Motor neuron (in vitro differentiated cells): ENCODE measurements around the gene PLCL1. TPM values are rescaled to one million over a fixed set of nuclear protein-coding genes. Genes with fewer than 3 reads are reported as not detected.
"Not testable (repeated sequence)": the region's sequence is repeated elsewhere in the genome, so short reads cannot be mapped to it uniquely, and the experiment has no call there.

Source experiments
- ATAC-seq, 8 experiments: fragments of 200-7000 bp; cut with Tn5 transposase; replicated peaks in 6 of 8; 2 replicates each; pipeline ENCODE4 v1.8.0; 2021; ENCODE audit warnings: mild to moderate bottlenecking in 8 of 8, moderate library complexity in 8 of 8
- H3K27ac ChIP-seq, 2 donors: fragments of 250-450 bp; sonication (Bioruptor Pico); 2 replicates each; pipeline ENCODE4 v1.9.0; 2021; ENCODE audit warnings: antibody characterized with exemption in 2 of 2, mild to moderate bottlenecking in 2 of 2, moderate library complexity in 1 of 2
- H3K4me1 ChIP-seq, 2 donors: fragments of 250-450 bp; sonication (Bioruptor Pico); replicated peaks in 1 of 2; 2 replicates each; pipeline ENCODE4 v1.6.1; 2021; ENCODE audit warnings: antibody characterized with exemption in 2 of 2, mild to moderate bottlenecking in 2 of 2, moderate library complexity in 1 of 2
- H3K4me3 ChIP-seq, 5 donors: fragments of 250-450 bp; sonication (Bioruptor Pico); 2 replicates each; pipeline ENCODE4 v1.9.0; 2021; ENCODE audit warnings: antibody characterized with exemption in 5 of 5, mild to moderate bottlenecking in 5 of 5, moderate library complexity in 4 of 5
- WGBS, 10 experiments: fragments of 450-650 bp; shearing (Covaris generic); methylation state at CpG; one replicate each; pipeline ENCODE4 v1.0.0; 2022; 5-methylcytosine and 5-hydroxymethylcytosine counted together
- in situ Hi-C, 9 experiments: fragments of 400-800 bp; cut with MboI; loops; one replicate each; pipeline ENCODE4 v1.15.0; 2021; ENCODE audit warnings: low sequenced_read_pairs in 9 of 9, low pct_unique_long_range_greater_than_20kb in 2 of 9; ENCODE audit not compliant: unreplicated experiment in 9 of 9
- total RNA-seq, 8 experiments: library from RNA; unstranded; fragments of 300-600 nt; gene quantifications; 2 replicates each; pipeline versions ENCODE4 v1.2.3 to v1.2.4, GENCODE V29; 2022

Gene PLCL1
- total RNA-seq, 8 experiments from 2014 or later = 7.0 to 16.8 (median 10.1) TPM

GRCh38 chr2:197814526-197814925 lies 10.1 kb downstream of the PLCL1 start:
- WGBS, 10 experiments = 42 to 100% (median 94%) methylated on average over 1 to 2 of the region's 2 CpGs
- Histone ChIP-seq H3K27ac (no peak overlapping the region), H3K4me1 (peaks cover 5 to 13% of the 10 kb centered on the region in 2 donors), H3K4me3 (no peak overlapping the region)
- in situ Hi-C loops = loop anchor here in 5 of 9 experiments (25.0 kb wide), 3 partner anchors 298 to 473 kb away; no protein-coding TSS in a partner anchor
- ATAC-seq = no peak

- peak in 2 of 8 experiments; percentile 62 to 80 for ATAC-seq
- no peak overlapping the region for H3K27ac ChIP-seq
- no peaks in the 10 kb centered on the region for H3K4me1 ChIP-seq
- in situ Hi-C loops = loop anchor here in 5 of 9 experiments (25.0 kb wide), 3 partner anchors 291 to 466 kb away; no protein-coding TSS in a partner anchor
- WGBS, 10 experiments = 60 to 100% (median 92%) methylated on average over 1 to 2 of the region's 2 CpGs; no CpG with 5 or more reads in 5 of the 10 experiments
- no peak overlapping the region for H3K4me3 ChIP-seq
Observed at GRCh38 chr2:197821550-197822289, 17.3 kb downstream of the PLCL1 start.

- in situ Hi-C loops = loop anchor here in 5 of 9 experiments (25.0 kb wide), 3 partner anchors 290 to 465 kb away; no protein-coding TSS in a partner anchor
- H3K4me1 ChIP-seq = no peaks in the 10 kb centered on the region
- no peak overlapping the region for H3K4me3 ChIP-seq
- no peak overlapping the region for H3K27ac ChIP-seq
- WGBS, 10 experiments = 71 to 100% (median 94%) methylated on average over 1 to 2 of the region's 2 CpGs; no CpG with 5 or more reads in 3 of the 10 experiments
- ATAC-seq = peak in 2 of 8 experiments; percentile 29 to 41
Observed at GRCh38 chr2:197822333-197822732, 17.9 kb downstream of the PLCL1 start.

- H3K4me1 ChIP-seq = no peaks in the 10 kb centered on the region
- H3K4me3 ChIP-seq = no peak overlapping the region
- H3K27ac ChIP-seq = no peak overlapping the region
- ATAC-seq = no peak
- WGBS, 10 experiments = 51 to 100% (median 81%) methylated on average over 1 to 2 of the region's 2 CpGs; no CpG with 5 or more reads in 1 of the 10 experiments
- in situ Hi-C loops = no loop called here
Observed at GRCh38 chr2:197827618-197828017, 23.2 kb downstream of the PLCL1 start.

GRCh38 chr2:197828464-197829135 lies 24.2 kb downstream of the PLCL1 start:
- Histone ChIP-seq H3K4me1 (no peaks in the 10 kb centered on the region), H3K27ac (no peak overlapping the region), H3K4me3 (no peak overlapping the region)
- 0 to 100% (median 67%) methylated on average over 1 of the region's 1 CpG for WGBS, 10 experiments
- ATAC-seq = peak in 2 of 8 experiments; percentile 46 to 60
- in situ Hi-C loops = no loop called here

GRCh38 chr2:197834771-197835170 lies 30.4 kb downstream of the PLCL1 start:
- H3K27ac ChIP-seq, ATAC-seq, in situ Hi-C loops, H3K4me3 ChIP-seq, H3K4me1 ChIP-seq: not testable (repeated sequence)
- 60 to 100% (median 77%) methylated on average over 1 to 2 of the region's 2 CpGs; no CpG with 5 or more reads in 6 of the 10 experiments for WGBS, 10 experiments

GRCh38 chr2:197835293-197835692 lies 30.9 kb downstream of the PLCL1 start:
- in situ Hi-C loops = no loop called here
- Histone ChIP-seq H3K4me3 (no peak overlapping the region), H3K27ac (no peak overlapping the region), H3K4me1 (no peaks in the 10 kb centered on the region)
- no peak for ATAC-seq
- WGBS, 10 experiments = 42 to 100% (median 76%) methylated on average over 1 to 4 of the region's 4 CpGs; no CpG with 5 or more reads in 1 of the 10 experiments

- Histone ChIP-seq H3K4me1 (no peaks in the 10 kb centered on the region), H3K27ac (no peak overlapping the region), H3K4me3 (no peak overlapping the region)
- ATAC-seq = peak in 3 of 8 experiments; percentile 45 to 94 (median 91)
- 4 to 91% (median 67%) methylated on average over 2 to 5 of the region's 5 CpGs for WGBS, 10 experiments
- in situ Hi-C loops = no loop called here
Observed at GRCh38 chr2:197838036-197838435, 33.6 kb downstream of the PLCL1 start.

- Histone ChIP-seq H3K4me3 (no peak overlapping the region), H3K27ac (no peak overlapping the region), H3K4me1 (no peaks in the 10 kb centered on the region)
- ATAC-seq = peak in 2 of 8 experiments; percentile 41 to 54
- in situ Hi-C loops = no loop called here
- WGBS, 10 experiments = 24 to 100% (median 65%) methylated on average over 1 to 2 of the region's 2 CpGs; no CpG with 5 or more reads in 2 of the 10 experiments
Observed at GRCh38 chr2:197838579-197838978, 34.2 kb downstream of the PLCL1 start.

- in situ Hi-C loops = no loop called here
- 60 to 100% (median 80%) methylated on average over 1 to 5 of the region's 5 CpGs; no CpG with 5 or more reads in 5 of the 10 experiments for WGBS, 10 experiments
- Histone ChIP-seq H3K4me3 (no peak overlapping the region), H3K27ac (no peak overlapping the region), H3K4me1 (no peaks in the 10 kb centered on the region)
- ATAC-seq = no peak
Observed at GRCh38 chr2:197839327-197839726, 34.9 kb downstream of the PLCL1 start.

- in situ Hi-C loops = no loop called here
- no peaks in the 10 kb centered on the region for H3K4me1 ChIP-seq
- no peak for ATAC-seq
- H3K27ac ChIP-seq = no peak overlapping the region
- no peak overlapping the region for H3K4me3 ChIP-seq
Observed at GRCh38 chr2:197839856-197840255, 35.5 kb downstream of the PLCL1 start.

GRCh38 chr2:197846128-197846527 lies 41.7 kb downstream of the PLCL1 start:
- WGBS, 10 experiments = 0 to 100% (median 89%) methylated on average over 1 to 2 of the region's 2 CpGs; no CpG with 5 or more reads in 1 of the 10 experiments
- in situ Hi-C loops = no loop called here
- no peak overlapping the region for H3K27ac ChIP-seq
- no peaks in the 10 kb centered on the region for H3K4me1 ChIP-seq
- peak in 3 of 8 experiments; percentile 19 to 57 (median 28) for ATAC-seq
- no peak overlapping the region for H3K4me3 ChIP-seq

- Histone ChIP-seq H3K4me3 (no peak overlapping the region), H3K27ac (no peak overlapping the region), H3K4me1 (no peaks in the 10 kb centered on the region)
- peak in 3 of 8 experiments; percentile 68 to 79 (median 78) for ATAC-seq
- in situ Hi-C loops = no loop called here
- 5 to 100% (median 52%) methylated on average over 1 to 2 of the region's 3 CpGs; no CpG with 5 or more reads in 2 of the 10 experiments for WGBS, 10 experiments
Observed at GRCh38 chr2:197846777-197847176, 42.4 kb downstream of the PLCL1 start.
